H4 (cell line): Measurements from ENCODE around the gene BCL2L15. TPM values are rescaled to one million over a fixed set of nuclear protein-coding genes. Genes with fewer than 3 reads are reported as not detected.

Source experiments
- total RNA-seq: library from RNA; depleted of rRNA; stranded (reverse); fragments of >200 nt; shearing (Covaris generic); gene quantifications from 2 replicates; pipeline ENCODE4 v1.2.3, GENCODE V29; 2014; rRNA removed

Gene BCL2L15
- total RNA-seq, 1 experiment from 2014 or later, result not detected

Other genes starting within 250 kb of the BCL2L15 start
- 19.2 and 26.3 TPM in 2 replicates for gene PHTF1, start 128.1 kb downstream of the BCL2L15 start, total RNA-seq
- gene RSBN1, start 75.1 kb downstream of the BCL2L15 start, total RNA-seq, result 2.5 and 3.2 TPM in 2 replicates
- gene PTPN22, start 15.9 kb downstream of the BCL2L15 start, total RNA-seq, result 0.62 and 0.68 TPM in 2 replicates
- gene AP4B1, start 17.2 kb upstream of the BCL2L15 start, total RNA-seq, result 6.9 and 9.4 TPM in 2 replicates
- gene DCLRE1B, start 17.7 kb upstream of the BCL2L15 start, total RNA-seq, result 5.7 and 6.0 TPM in 2 replicates
- 8.3 and 11.8 TPM in 2 replicates for gene HIPK1, start 41.7 kb upstream of the BCL2L15 start, total RNA-seq
- gene OLFML3, start 91.9 kb upstream of the BCL2L15 start, total RNA-seq, result 8.4 and 12.6 TPM in 2 replicates